GM12878 (cell line): ENCODE data around the gene GLO1. TPM values are rescaled to one million over a fixed set of nuclear protein-coding genes. Genes with fewer than 3 reads are reported as not detected.

Experiments
- ATF2 ChIP-seq: IDR thresholded peaks from 2 replicates; pipeline ENCODE4 v1.6.1; 2012; ENCODE audit warnings: low read length, inconsistent platforms
- BACH1 ChIP-seq: fragments of 450-650 bp; IDR thresholded peaks from 2 replicates; pipeline ENCODE4 v1.6.1; 2017; ENCODE audit warnings: mild to moderate bottlenecking, borderline replicate concordance
- EGR1 ChIP-seq, 2 experiments: IDR thresholded peaks; 1 replicate in 1 of 2; 2 replicates in 1 of 2; pipeline ENCODE4 v1.6.1; 2011 to 2012; ENCODE audit warnings: low read depth in 2 of 2, low read length in 2 of 2, borderline replicate concordance in 1 of 2, mild to moderate bottlenecking in 1 of 2, moderate library complexity in 1 of 2
- EP300 ChIP-seq, 2 experiments: fragments of 150-350 bp in 1 of 2; IDR thresholded peaks; 2 replicates each; pipeline ENCODE4 v1.6.1; 2011 to 2012; ENCODE audit warnings: low read depth in 2 of 2, low read length in 2 of 2, borderline replicate concordance in 1 of 2, improper control_type of control experiment in 1 of 2, inconsistent platforms in 1 of 2; ENCODE audit not compliant: control insufficient read depth in 1 of 2
- GABPA ChIP-seq: IDR thresholded peaks from 2 replicates; pipeline ENCODE4 v1.6.1; 2014; ENCODE audit warnings: antibody characterized with exemption, low read depth, mild to moderate bottlenecking, inconsistent platforms
- HDAC6 ChIP-seq: fragments of 200-600 bp; sonication (generic); IDR thresholded peaks from one replicate; pipeline ENCODE4 v1.8.0; 2017; ENCODE audit warnings: antibody characterized with exemption; ENCODE audit not compliant: unreplicated experiment
- IKZF2 ChIP-seq, 2 experiments: fragments of 450-650 bp; IDR thresholded peaks; 2 replicates each; pipeline ENCODE4 v1.6.1; 2017; ENCODE audit warnings: mild to moderate bottlenecking in 2 of 2, moderate library complexity in 2 of 2
- MLLT1 ChIP-seq: fragments of 450-650 bp; IDR thresholded peaks from 2 replicates; pipeline ENCODE4 v1.6.1; 2016; ENCODE audit warnings: mild to moderate bottlenecking
- NRF1 ChIP-seq: conservative IDR thresholded peaks from 2 replicates; pipeline ENCODE4 v1.6.1; 2011; ENCODE audit warnings: mild to moderate bottlenecking, low read depth, low read length, improper control_type of control experiment
- RAD51 ChIP-seq: fragments of 450-650 bp; IDR thresholded peaks from 2 replicates; pipeline ENCODE4 v1.6.1; 2016; ENCODE audit warnings: moderate library complexity, mild to moderate bottlenecking, inconsistent platforms
- RFX5 ChIP-seq: IDR thresholded peaks from 2 replicates; pipeline ENCODE4 v1.6.1; 2011; ENCODE audit warnings: low read depth, low read length, improper control_type of control experiment
- SIX5 ChIP-seq: IDR thresholded peaks from 2 replicates; pipeline ENCODE4 v1.6.1; 2011; ENCODE audit warnings: mild to moderate bottlenecking, low read depth, low read length, moderate library complexity; ENCODE audit not compliant: severe bottlenecking
- SMAD1 ChIP-seq: fragments of 450-650 bp; IDR thresholded peaks from 2 replicates; pipeline ENCODE4 v1.6.1; 2018; ENCODE audit warnings: mild to moderate bottlenecking, low read depth; ENCODE audit not compliant: partially characterized antibody
- SMAD5 ChIP-seq: IDR thresholded peaks from 2 replicates; pipeline ENCODE4 v1.6.1; 2016; ENCODE audit warnings: antibody characterized with exemption, low read depth
- SP1 ChIP-seq: IDR thresholded peaks from one replicate; pipeline ENCODE4 v1.6.1; 2011; ENCODE audit warnings: low read depth, low read length
- SUPT20H ChIP-seq: IDR thresholded peaks from 2 replicates; pipeline ENCODE4 v1.6.1; 2011; ENCODE audit warnings: low read depth, mild to moderate bottlenecking, low read length, moderate library complexity, borderline replicate concordance; ENCODE audit not compliant: control insufficient read depth
- TARDBP ChIP-seq: IDR thresholded peaks from 2 replicates; pipeline ENCODE4 v1.6.1; 2016; ENCODE audit warnings: borderline replicate concordance
- ZBTB40 ChIP-seq: fragments of 450-650 bp; IDR thresholded peaks from 2 replicates; pipeline ENCODE4 v1.6.1; 2016; ENCODE audit warnings: mild to moderate bottlenecking, moderate library complexity, borderline replicate concordance
- ZNF384 ChIP-seq: IDR thresholded peaks from 2 replicates; pipeline ENCODE4 v1.6.1; 2012; ENCODE audit warnings: low read depth, mild to moderate bottlenecking, low read length, improper control_type of control experiment, borderline replicate concordance
- ZZZ3 ChIP-seq: IDR thresholded peaks from 2 replicates; pipeline ENCODE4 v1.6.1; 2011; ENCODE audit warnings: low read depth; ENCODE audit not compliant: control insufficient read depth, insufficient read length
- polyA plus RNA-seq, 11 experiments: library from polyadenylated mRNA; depleted of rRNA in 4 of 11; unstranded in 6 of 11; stranded (reverse) in 5 of 11; fragments of >200 nt; fragmentation: Nextera tagmentation in 4 of 11; fragmentation: Illumina TruSeq in 1 of 11; extraction: Ambion mirVana in 4 of 11; extraction: Trizol in 1 of 11; gene quantifications; 1 replicate in 1 of 11; 2 replicates in 10 of 11; pipeline versions ENCODE4 v1.2.1 to v1.2.3, GENCODE V29; 2011 to 2016; ENCODE audit warnings: inconsistent platforms in 2 of 11, missing spikeins in 2 of 11, low read depth in 1 of 11
- total RNA-seq, 4 experiments: library from RNA; depleted of rRNA in 3 of 4; stranded (reverse); fragments of >200 nt in 3 of 4; fragmentation: Illumina TruSeq in 1 of 4; extraction: Trizol in 1 of 4; gene quantifications; 2 replicates each; pipeline versions ENCODE4 v1.2.1 to v1.2.3, GENCODE V29; 2013 to 2021

Gene GLO1
- total and polyA plus RNA-seq, 10 of the 15 experiments (the other 5 are each of a cell fraction or from before 2014, with no cell fraction given) = 105 to 227 (median 150) TPM

- peak in 1 of 2 experiments; percentile 39; a peak in 2 of 4 replicates for TF ChIP-seq IKZF2 (IDR thresholded peaks at IDR 0.05)
- TF ChIP-seq EP300 (IDR thresholded peaks at IDR 0.05; ENCODE audit: borderline replicate concordance in 1 of 2, control insufficient read depth in 1 of 2, low read depth in 2 of 2, low read length in 2 of 2) = peak in 1 of 2 experiments; percentile 30; a peak in 1 of 4 replicates
- TF ChIP-seq GABPA = no peak
- 0 out of 3 replicates have a peak, but pooled peaks of 1 of the 2 experiments have one; percentile 25 for TF ChIP-seq EGR1 (IDR thresholded peaks at IDR 0.05; ENCODE audit: borderline replicate concordance in 1 of 2, low read depth in 2 of 2, low read length in 2 of 2)
- TF ChIP-seq SP1 = peak; percentile 98
- TF ChIP-seq RAD51 = no peak
- TF ChIP-seq HDAC6 = peak; percentile 62
- TF ChIP-seq SMAD5 = peak; percentile 88
- TF ChIP-seq BACH1 = peak; percentile 72
- no peak for TF ChIP-seq SUPT20H
- TF ChIP-seq SMAD1 = peak; percentile 21
- peak; percentile 24; the same call in 1 of the 2 replicates for TF ChIP-seq NRF1
- TF ChIP-seq ATF2 = peak; percentile 49; the same call in 1 of the 2 replicates
- TF ChIP-seq ZBTB40 = 0 out of 2 replicates have a peak, but pooled peaks have one; percentile 27
- peak; percentile 71; the same call in 1 of the 2 replicates for TF ChIP-seq TARDBP
- TF ChIP-seq MLLT1 = no peak
- TF ChIP-seq ZNF384 = peak; percentile 99
- peak; percentile 83 for TF ChIP-seq SIX5
- peak; percentile 31 for TF ChIP-seq ZZZ3
- no peak for TF ChIP-seq RFX5
Observed at GRCh38 chr6:38702558-38703397, at the start of gene GLO1 (continued).
